Endothelial cell of umbilical vein (primary cell): Measurements from ENCODE around the gene PM20D2. TPM values are rescaled to one million over a fixed set of nuclear protein-coding genes. Genes with fewer than 3 reads are reported as not detected.

Experiments
- BruUV-seq: library from RNA; stranded (reverse); fragments of 400-500 nt; replicated peaks from 2 replicates; lab custom pipeline; 2021; lab: Mats Ljungman, UMichigan
- CTCF ChIA-PET: fragments of 300-600, 350-600 bp; sonication (Branson Sonifier 250); formaldehyde crosslinking; loops from one replicate; lab custom pipeline; 2021; ENCODE audit warnings: antibody characterized with exemption, inconsistent platforms; lab: Charles Lee
- POLR2A ChIA-PET: fragments of 300-600, 350-600 bp; sonication (Branson Sonifier 250); formaldehyde crosslinking; loops from one replicate; lab custom pipeline; 2021; ENCODE audit warnings: antibody characterized with exemption, inconsistent platforms; lab: Charles Lee
- DNase-seq: peaks from one replicate; pipeline ENCODE4 v3.0.0-alpha.2; 2011; ENCODE audit warnings: low read depth, low spot score
- FAIRE-seq: peaks from 2 replicates; lab custom pipeline; 2011; peaks lifted over from hg19 to GRCh38; lab: Jason Lieb, UNC
- H2AFZ ChIP-seq: 2 replicates; pipeline ENCODE4 v1.6.0; 2012; ENCODE audit warnings: low read depth, low read length, control low read depth, inconsistent platforms
- H3K27ac ChIP-seq: 2 replicates; pipeline ENCODE4 v1.5.1; 2011; ENCODE audit warnings: low read depth, mild to moderate bottlenecking, control low read depth, low read length, moderate library complexity; ENCODE audit not compliant: insufficient read depth
- H3K27me3 ChIP-seq, 2 experiments: 2 replicates each; pipeline versions ENCODE4 v1.6.0 to v1.6.1; 2011; ENCODE audit warnings: low read length in 2 of 2, mixed read lengths in 1 of 2; ENCODE audit not compliant: control insufficient read depth in 2 of 2, insufficient read depth in 2 of 2
- H3K36me3 ChIP-seq, 2 experiments: 2 replicates in 1 of 2; 3 replicates in 1 of 2; pipeline ENCODE4 v1.5.1; 2011; ENCODE audit warnings: low read length in 2 of 2, mild to moderate bottlenecking in 1 of 2, moderate library complexity in 1 of 2; ENCODE audit not compliant: control insufficient read depth in 2 of 2, insufficient read depth in 2 of 2; ENCODE audit errors: extremely low read depth in 1 of 2
- H3K4me1 ChIP-seq: 3 replicates; pipeline ENCODE4 v1.5.1; 2011; ENCODE audit warnings: mild to moderate bottlenecking, low read length; ENCODE audit not compliant: control insufficient read depth, insufficient read depth; ENCODE audit errors: extremely low read depth
- H3K4me2 ChIP-seq: 2 replicates; pipeline ENCODE4 v1.6.1; 2011; ENCODE audit warnings: low read length, control low read depth, mixed read lengths; ENCODE audit not compliant: insufficient read depth
- H3K4me3 ChIP-seq, 3 experiments: fragments of 200-600 bp in 1 of 3; sonication (generic), shearing (Covaris generic) in 1 of 3; replicated peaks in 1 of 3; 2 replicates each; pipeline ENCODE4 v1.5.1; 2011 to 2016; ENCODE audit warnings: control low read depth in 3 of 3, low read length in 3 of 3, mild to moderate bottlenecking in 2 of 3, inconsistent platforms in 1 of 3, low read depth in 1 of 3, moderate library complexity in 1 of 3; ENCODE audit not compliant: insufficient read depth in 1 of 3
- H3K79me2 ChIP-seq: 2 replicates; pipeline ENCODE4 v1.6.0; 2012; ENCODE audit warnings: low read length, inconsistent platforms; ENCODE audit not compliant: control insufficient read depth, insufficient read depth
- H3K9ac ChIP-seq: replicated peaks from 2 replicates; pipeline ENCODE3; 2011; ENCODE audit warnings: low read length, control low read depth; ENCODE audit not compliant: insufficient read depth; ENCODE audit errors: extremely low read depth
- H3K9me1 ChIP-seq: replicated peaks from 3 replicates; pipeline ENCODE4 v1.6.0; 2011; ENCODE audit warnings: mild to moderate bottlenecking, low read length; ENCODE audit not compliant: control insufficient read depth, insufficient read depth; ENCODE audit errors: extremely low read depth
- H3K9me3 ChIP-seq: replicated peaks from 2 replicates; pipeline ENCODE4 v1.5.1; 2012; ENCODE audit warnings: low read length, inconsistent platforms; ENCODE audit not compliant: control insufficient read depth, insufficient read depth
- H4K20me1 ChIP-seq: replicated peaks from 2 replicates; pipeline ENCODE3; 2011; ENCODE audit warnings: mild to moderate bottlenecking, low read length; ENCODE audit not compliant: control insufficient read depth, insufficient read depth; ENCODE audit errors: extremely low read depth
- CTCF ChIP-seq, 2 donors: IDR thresholded peaks; 1 replicate in 1 of 2; 2 replicates in 1 of 2; pipeline ENCODE4 v1.5.1; 2011; ENCODE audit warnings: low read length in 2 of 2, mild to moderate bottlenecking in 2 of 2, moderate library complexity in 2 of 2, control low read depth in 1 of 2, inconsistent platforms in 1 of 2, low read depth in 1 of 2; ENCODE audit not compliant: insufficient read depth in 1 of 2; ENCODE audit errors: extremely low read depth in 1 of 2
- EZH2 ChIP-seq: IDR thresholded peaks from 2 replicates; pipeline ENCODE4 v1.6.1; 2012; ENCODE audit warnings: borderline replicate concordance, low read depth, mild to moderate bottlenecking, moderate library complexity, low read length, inconsistent platforms; ENCODE audit not compliant: severe bottlenecking
- FOS ChIP-seq: IDR thresholded peaks from 2 replicates; pipeline ENCODE4 v1.6.1; 2011; ENCODE audit warnings: mild to moderate bottlenecking, low read length, moderate library complexity, borderline replicate concordance; ENCODE audit not compliant: insufficient read depth
- GATA2 ChIP-seq: IDR thresholded peaks from 2 replicates; pipeline ENCODE4 v1.7.0; 2011; ENCODE audit warnings: low read depth, mild to moderate bottlenecking, moderate library complexity, mixed read lengths, low read length; ENCODE audit not compliant: insufficient read length, insufficient read depth
- JUN ChIP-seq: IDR thresholded peaks from 2 replicates; pipeline ENCODE4 v1.6.1; 2011; ENCODE audit warnings: borderline replicate concordance, low read depth; ENCODE audit not compliant: insufficient read length, insufficient read depth
- POLR2A ChIP-seq: IDR thresholded peaks from 2 replicates; pipeline ENCODE4 v1.6.1; 2012; ENCODE audit warnings: low read depth, mild to moderate bottlenecking, control low read depth, low read length
- POLR2AphosphoS5 ChIP-seq: IDR thresholded peaks from 2 replicates; pipeline ENCODE4 v1.6.1; 2012; ENCODE audit warnings: low read depth, mild to moderate bottlenecking, control low read depth, low read length, moderate library complexity; ENCODE audit not compliant: insufficient read depth
- dilution Hi-C: fragments of 300-500 bp; cut with MboI; formaldehyde crosslinking; loops from one replicate; pipeline ENCODE4 v1.15.0; 2019; ENCODE audit warnings: low sequenced_read_pairs; ENCODE audit not compliant: extremely low pct_ligation_motif_present
- intact Hi-C: fragments of 100-400 bp; cut with micrococcal nuclease; formaldehyde crosslinking; loops from one replicate; pipeline ENCODE4 v1.10.0; 2022
- polyA plus RNA-seq, 4 experiments: library from polyadenylated mRNA; depleted of rRNA in 3 of 4; stranded (reverse) in 3 of 4; unstranded in 1 of 4; fragments of >200 nt; gene quantifications; 2 replicates each; pipeline versions ENCODE4 v1.2.1 to v1.2.3, GENCODE V29; 2011 to 2012; ENCODE audit warnings: missing spikeins in 1 of 4
- total RNA-seq: library from RNA; stranded (reverse); gene quantifications from 2 replicates; pipeline ENCODE4 v1.2.3, GENCODE V29; 2021
- TF ChIP-seq, protein P1 (sequence below): IDR thresholded peaks from 2 replicates; pipeline ENCODE4 v1.6.1; 2011; ENCODE audit not compliant: insufficient read depth, insufficient read length

The PM20D2 gene
- total and polyA plus RNA-seq, 2 donors (not counting 3 experiments of a cell fraction or from before 2014, with no cell fraction given), result 3.0 to 10.9 TPM

GRCh38 chr6:89199579-89199978 lies 53.7 kb downstream of the PM20D2 start:
- Histone ChIP-seq H3K9ac (no peak overlapping the region), H3K79me2 (no peaks in the 10 kb centered on the region), H3K4me3 (no peak overlapping the region), H3K9me1 (no peaks in the 10 kb centered on the region), H3K36me3 (no peaks in the 10 kb centered on the region), H3K27ac (no peak overlapping the region), H3K4me2 (no peak overlapping the region), H4K20me1 (no peaks in the 10 kb centered on the region), H3K27me3 (no peaks in the 10 kb centered on the region), H3K4me1 (no peaks in the 10 kb centered on the region), H3K9me3 (no peaks in the 10 kb centered on the region), H2AFZ (no peak overlapping the region)
- intact Hi-C loops (no loop called here), dilution Hi-C loops (no loop called here)
- ChIA-PET CTCF (interaction anchor here (1.3 kb wide), 1 partner anchor 10 kb away, joined by 3 read pairs; no protein-coding TSS in a partner anchor), POLR2A (no interaction called here)
- no peak for DNase-seq
- FAIRE-seq, result no peak
- no TSS peak for BruUV-seq
- TF ChIP-seq, protein P1, sequence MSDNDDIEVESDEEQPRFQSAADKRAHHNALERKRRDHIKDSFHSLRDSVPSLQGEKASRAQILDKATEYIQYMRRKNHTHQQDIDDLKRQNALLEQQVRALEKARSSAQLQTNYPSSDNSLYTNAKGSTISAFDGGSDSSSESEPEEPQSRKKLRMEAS, result no peak
- no peak for TF ChIP-seq POLR2AphosphoS5
- no peak for TF ChIP-seq JUN
- no peak for TF ChIP-seq CTCF (IDR thresholded peaks at IDR 0.05; ENCODE audit: extremely low read depth in 1 of 2, insufficient read depth in 1 of 2, low read depth in 1 of 2, low read length in 2 of 2)
- TF ChIP-seq EZH2, result no peak
- TF ChIP-seq GATA2, result no peak
- no peak for TF ChIP-seq POLR2A
- TF ChIP-seq FOS, result no peak
